Loucy (cell line): Measurements from ENCODE around the gene INPP4B.

Source experiments
- EZH2phosphoT487 ChIP-seq: fragments of 200-600 bp; IDR thresholded peaks from 2 replicates; pipeline ENCODE4 v1.6.1; 2018; ENCODE audit warnings: antibody characterized with exemption, mild to moderate bottlenecking, moderate library complexity, borderline replicate concordance
- TF ChIP-seq, protein P1 (sequence below): fragments of 200-600 bp; sonication (generic); conservative IDR thresholded peaks from 2 replicates; pipeline ENCODE4 v1.5.1; 2014; ENCODE audit warnings: mild to moderate bottlenecking, antibody characterized with exemption, low read length

DNA sequence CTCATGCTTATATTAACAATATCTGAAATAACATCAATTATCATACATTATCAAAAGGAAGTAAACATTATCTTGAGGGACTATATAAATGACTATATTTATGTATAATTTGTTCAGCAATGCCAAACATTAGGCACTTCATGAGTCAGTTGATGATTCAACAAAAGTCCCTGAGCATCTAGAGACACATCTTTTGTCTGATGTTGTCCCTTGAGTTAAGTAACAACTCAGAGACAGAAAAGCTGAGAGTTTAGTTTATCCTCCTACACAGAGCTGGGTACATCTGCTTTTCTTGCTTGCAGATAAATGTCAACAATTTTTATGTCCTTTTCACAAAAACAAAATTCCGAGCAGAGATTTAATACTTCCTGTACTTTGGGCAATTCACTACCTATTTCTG lies 311.1 kb downstream of the INPP4B start:
- TF ChIP-seq, protein P1, sequence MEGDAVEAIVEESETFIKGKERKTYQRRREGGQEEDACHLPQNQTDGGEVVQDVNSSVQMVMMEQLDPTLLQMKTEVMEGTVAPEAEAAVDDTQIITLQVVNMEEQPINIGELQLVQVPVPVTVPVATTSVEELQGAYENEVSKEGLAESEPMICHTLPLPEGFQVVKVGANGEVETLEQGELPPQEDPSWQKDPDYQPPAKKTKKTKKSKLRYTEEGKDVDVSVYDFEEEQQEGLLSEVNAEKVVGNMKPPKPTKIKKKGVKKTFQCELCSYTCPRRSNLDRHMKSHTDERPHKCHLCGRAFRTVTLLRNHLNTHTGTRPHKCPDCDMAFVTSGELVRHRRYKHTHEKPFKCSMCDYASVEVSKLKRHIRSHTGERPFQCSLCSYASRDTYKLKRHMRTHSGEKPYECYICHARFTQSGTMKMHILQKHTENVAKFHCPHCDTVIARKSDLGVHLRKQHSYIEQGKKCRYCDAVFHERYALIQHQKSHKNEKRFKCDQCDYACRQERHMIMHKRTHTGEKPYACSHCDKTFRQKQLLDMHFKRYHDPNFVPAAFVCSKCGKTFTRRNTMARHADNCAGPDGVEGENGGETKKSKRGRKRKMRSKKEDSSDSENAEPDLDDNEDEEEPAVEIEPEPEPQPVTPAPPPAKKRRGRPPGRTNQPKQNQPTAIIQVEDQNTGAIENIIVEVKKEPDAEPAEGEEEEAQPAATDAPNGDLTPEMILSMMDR: no peak
- TF ChIP-seq EZH2phosphoT487: no peak
